Dendritic cell treated with granulocyte-macrophage colony-stimulating factor and Interleukin-4, amounts not matched to agents 40 ng/mL and 50 ng/mL, for 4 days (primary cell): ENCODE results near the gene RABGAP1L.
"Not testable (repeated sequence)": the region's sequence is repeated elsewhere in the genome, so short reads cannot be mapped to it uniquely, and the experiment has no call there.

Experiments
- H3K27ac Mint-ChIP-seq: one replicate; pipeline ENCODE4 v1.8.0; 2022; ENCODE audit warnings: mild to moderate bottlenecking, mixed read lengths
- H3K27me3 Mint-ChIP-seq: one replicate; pipeline ENCODE4 v1.8.0; 2022; ENCODE audit warnings: mild to moderate bottlenecking, mixed read lengths
- H3K36me3 Mint-ChIP-seq: one replicate; pipeline ENCODE4 v1.8.0; 2022; ENCODE audit warnings: low read depth, mixed read lengths
- H3K4me1 Mint-ChIP-seq: one replicate; pipeline ENCODE4 v1.8.0; 2022; ENCODE audit warnings: low read depth, mixed read lengths
- H3K4me3 Mint-ChIP-seq: one replicate; pipeline ENCODE4 v1.8.0; 2022; ENCODE audit warnings: mild to moderate bottlenecking, moderate library complexity, mixed read lengths
- H3K9me3 Mint-ChIP-seq: one replicate; pipeline ENCODE4 v1.8.0; 2022; ENCODE audit warnings: mixed read lengths
- intact Hi-C: fragments of 100-400 bp; cut with micrococcal nuclease; formaldehyde crosslinking; loops from one replicate; pipeline ENCODE4 v1.15.0; 2022

RABGAP1L gene

DNA sequence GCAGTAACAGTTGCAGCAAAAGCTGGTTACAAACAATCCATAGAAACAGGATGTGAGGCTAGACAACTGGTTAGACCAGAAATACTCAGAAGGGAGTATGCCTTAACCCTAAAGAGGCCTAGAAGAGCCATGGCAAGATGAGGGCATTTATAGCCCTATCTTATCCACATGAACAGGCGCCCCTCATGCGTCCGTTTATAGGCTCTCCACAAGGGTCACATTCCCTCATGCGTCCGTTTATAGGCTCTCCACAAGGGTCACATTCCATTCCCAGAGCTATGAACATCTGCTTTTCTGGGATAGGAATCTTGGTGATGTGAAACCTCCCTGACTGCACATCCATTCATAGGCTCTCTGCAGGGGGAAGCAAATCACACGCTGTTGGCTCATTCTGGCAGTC lies 416.8 kb downstream of the RABGAP1L start:
- H3K4me3 Mint-ChIP-seq, intact Hi-C loops, H3K27me3 Mint-ChIP-seq, H3K27ac Mint-ChIP-seq, H3K4me1 Mint-ChIP-seq, H3K36me3 Mint-ChIP-seq: not testable (repeated sequence)
- peaks cover 22% of the 10 kb centered on the region for H3K9me3 Mint-ChIP-seq

DNA sequence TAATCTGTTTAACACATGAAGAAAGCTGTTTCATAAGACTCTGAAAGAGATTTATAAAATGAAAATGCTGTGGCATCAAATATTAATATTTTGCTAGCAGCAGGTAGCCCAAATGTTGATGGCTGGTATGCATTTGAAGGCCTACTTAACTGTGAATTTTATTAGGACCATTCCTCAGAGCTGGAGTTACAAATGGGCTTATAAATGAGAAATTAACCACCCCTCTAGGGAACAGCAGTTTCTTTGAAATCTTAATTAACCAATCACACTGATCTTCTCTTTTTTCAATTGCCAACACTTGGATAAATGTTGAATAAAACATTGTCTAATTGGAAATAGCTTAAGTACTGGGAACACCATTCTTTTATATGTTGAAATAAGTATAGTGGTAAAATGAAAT lies 418.4 kb downstream of the RABGAP1L start:
- H3K9me3 Mint-ChIP-seq = peaks cover 22% of the 10 kb centered on the region
- no peak overlapping the region for H3K4me3 Mint-ChIP-seq
- H3K36me3 Mint-ChIP-seq = peaks cover 5% of the 10 kb centered on the region
- intact Hi-C loops = no loop called here
- H3K27me3 Mint-ChIP-seq = no peaks in the 10 kb centered on the region
- no peak overlapping the region for H3K27ac Mint-ChIP-seq
- H3K4me1 Mint-ChIP-seq = no peaks in the 10 kb centered on the region

DNA sequence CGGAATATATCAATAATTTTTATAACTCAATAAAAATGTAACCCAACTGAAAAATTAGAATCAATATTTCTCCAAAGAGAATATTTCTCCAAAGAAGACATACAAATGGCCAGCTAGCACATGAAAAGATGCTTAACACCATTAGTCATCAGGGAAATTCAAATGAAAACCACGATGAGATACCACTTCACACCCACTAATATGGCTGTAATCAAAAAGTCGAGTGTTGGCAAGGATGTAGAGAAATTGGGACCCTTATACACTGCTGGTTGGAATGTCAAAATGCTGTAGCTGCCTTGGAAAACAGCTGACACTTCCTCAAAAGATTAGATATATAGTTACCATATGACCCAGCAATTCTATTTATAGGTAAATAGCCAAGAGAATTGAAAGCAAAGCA lies 421.5 kb downstream of the RABGAP1L start:
- Mint-ChIP-seq H3K27ac (no peak overlapping the region), H3K4me3 (no peak overlapping the region), H3K27me3 (no peaks in the 10 kb centered on the region), H3K9me3 (peaks cover 11% of the 10 kb centered on the region), H3K36me3 (peaks cover 1% of the 10 kb centered on the region), H3K4me1 (no peaks in the 10 kb centered on the region)
- intact Hi-C loops = no loop called here

DNA sequence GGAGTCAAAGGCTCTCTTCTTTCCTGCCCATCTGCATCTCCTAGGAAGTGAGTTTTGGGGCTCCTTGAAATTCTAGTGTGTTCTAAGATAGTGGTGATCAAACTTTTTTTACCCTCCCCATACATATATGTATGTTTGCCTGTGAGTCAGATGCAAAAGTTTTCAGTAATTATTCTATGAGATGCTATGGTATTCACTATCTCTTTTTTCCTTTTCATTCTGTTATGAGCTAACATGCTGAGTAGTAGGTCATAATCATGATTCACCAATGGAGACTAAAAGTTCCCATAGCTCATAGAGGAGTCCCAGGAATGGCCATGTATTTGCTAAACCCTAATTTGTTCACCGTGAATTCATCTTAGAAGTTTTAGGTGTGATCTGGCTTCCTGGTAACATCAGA lies 424.0 kb downstream of the RABGAP1L start:
- Mint-ChIP-seq H3K9me3 (peaks cover 3% of the 10 kb centered on the region), H3K4me1 (no peaks in the 10 kb centered on the region), H3K36me3 (peaks cover 1% of the 10 kb centered on the region), H3K4me3 (no peak overlapping the region), H3K27ac (no peak overlapping the region), H3K27me3 (no peaks in the 10 kb centered on the region)
- intact Hi-C loops = no loop called here

DNA sequence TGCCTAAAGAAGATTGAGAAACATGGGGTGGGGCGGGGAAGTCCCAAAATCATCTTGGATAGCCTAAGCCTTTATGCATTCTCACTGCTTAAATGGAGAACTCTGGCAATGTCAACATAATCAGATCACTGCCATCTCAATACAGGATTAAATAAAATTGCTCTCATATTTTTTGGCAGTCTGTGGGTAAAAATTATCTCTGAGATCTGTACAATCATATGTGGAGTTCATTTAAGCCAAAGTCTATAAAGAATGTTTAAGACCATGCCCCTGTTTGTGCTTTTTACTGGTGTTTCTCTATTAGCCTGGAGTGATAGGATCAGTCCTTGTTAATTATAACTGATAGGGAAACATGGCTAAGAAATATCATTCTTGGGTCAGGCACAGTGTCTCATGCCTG lies 424.8 kb downstream of the RABGAP1L start:
- intact Hi-C loops = no loop called here
- H3K27ac Mint-ChIP-seq = no peak overlapping the region
- H3K4me3 Mint-ChIP-seq = no peak overlapping the region
- H3K27me3 Mint-ChIP-seq = no peaks in the 10 kb centered on the region
- peaks cover 6% of the 10 kb centered on the region for H3K36me3 Mint-ChIP-seq
- peaks cover 10% of the 10 kb centered on the region for H3K9me3 Mint-ChIP-seq
- H3K4me1 Mint-ChIP-seq = no peaks in the 10 kb centered on the region

- H3K9me3 Mint-ChIP-seq, H3K27me3 Mint-ChIP-seq, intact Hi-C loops, H3K36me3 Mint-ChIP-seq, H3K4me1 Mint-ChIP-seq, H3K4me3 Mint-ChIP-seq, H3K27ac Mint-ChIP-seq: not testable (repeated sequence)
Measured at GRCh38 chr1:174588618-174589017, 429.3 kb downstream of the RABGAP1L start.

GRCh38 chr1:174605198-174605597 lies 445.9 kb downstream of the RABGAP1L start:
- intact Hi-C loops = no loop called here
- H3K4me3 Mint-ChIP-seq = no peak overlapping the region
- peaks cover 17% of the 10 kb centered on the region for H3K9me3 Mint-ChIP-seq
- H3K27ac Mint-ChIP-seq = no peak overlapping the region
- peaks cover 20% of the 10 kb centered on the region for H3K36me3 Mint-ChIP-seq
- H3K4me1 Mint-ChIP-seq = no peaks in the 10 kb centered on the region
- no peaks in the 10 kb centered on the region for H3K27me3 Mint-ChIP-seq

- intact Hi-C loops = no loop called here
- peaks cover 11% of the 10 kb centered on the region for H3K36me3 Mint-ChIP-seq
- peaks cover 9% of the 10 kb centered on the region for H3K9me3 Mint-ChIP-seq
- no peaks in the 10 kb centered on the region for H3K4me1 Mint-ChIP-seq
- no peak overlapping the region for H3K27ac Mint-ChIP-seq
- no peak overlapping the region for H3K4me3 Mint-ChIP-seq
- H3K27me3 Mint-ChIP-seq = no peaks in the 10 kb centered on the region
Measured at GRCh38 chr1:174606471-174606870, 447.2 kb downstream of the RABGAP1L start.

GRCh38 chr1:174617905-174618304 lies 458.6 kb downstream of the RABGAP1L start:
- H3K27me3 Mint-ChIP-seq, H3K4me1 Mint-ChIP-seq, H3K27ac Mint-ChIP-seq, intact Hi-C loops, H3K4me3 Mint-ChIP-seq: not testable (repeated sequence)
- Mint-ChIP-seq H3K9me3 (peaks cover 66% of the 10 kb centered on the region), H3K36me3 (peaks cover 15% of the 10 kb centered on the region)

- no peaks in the 10 kb centered on the region for H3K27me3 Mint-ChIP-seq
- no peak overlapping the region for H3K4me3 Mint-ChIP-seq
- no peaks in the 10 kb centered on the region for H3K4me1 Mint-ChIP-seq
- intact Hi-C loops = no loop called here
- H3K9me3 Mint-ChIP-seq = peaks cover 28% of the 10 kb centered on the region
- H3K36me3 Mint-ChIP-seq = no peaks in the 10 kb centered on the region
- no peak overlapping the region for H3K27ac Mint-ChIP-seq
Measured at GRCh38 chr1:174623324-174624035, 464.2 kb downstream of the RABGAP1L start.

DNA sequence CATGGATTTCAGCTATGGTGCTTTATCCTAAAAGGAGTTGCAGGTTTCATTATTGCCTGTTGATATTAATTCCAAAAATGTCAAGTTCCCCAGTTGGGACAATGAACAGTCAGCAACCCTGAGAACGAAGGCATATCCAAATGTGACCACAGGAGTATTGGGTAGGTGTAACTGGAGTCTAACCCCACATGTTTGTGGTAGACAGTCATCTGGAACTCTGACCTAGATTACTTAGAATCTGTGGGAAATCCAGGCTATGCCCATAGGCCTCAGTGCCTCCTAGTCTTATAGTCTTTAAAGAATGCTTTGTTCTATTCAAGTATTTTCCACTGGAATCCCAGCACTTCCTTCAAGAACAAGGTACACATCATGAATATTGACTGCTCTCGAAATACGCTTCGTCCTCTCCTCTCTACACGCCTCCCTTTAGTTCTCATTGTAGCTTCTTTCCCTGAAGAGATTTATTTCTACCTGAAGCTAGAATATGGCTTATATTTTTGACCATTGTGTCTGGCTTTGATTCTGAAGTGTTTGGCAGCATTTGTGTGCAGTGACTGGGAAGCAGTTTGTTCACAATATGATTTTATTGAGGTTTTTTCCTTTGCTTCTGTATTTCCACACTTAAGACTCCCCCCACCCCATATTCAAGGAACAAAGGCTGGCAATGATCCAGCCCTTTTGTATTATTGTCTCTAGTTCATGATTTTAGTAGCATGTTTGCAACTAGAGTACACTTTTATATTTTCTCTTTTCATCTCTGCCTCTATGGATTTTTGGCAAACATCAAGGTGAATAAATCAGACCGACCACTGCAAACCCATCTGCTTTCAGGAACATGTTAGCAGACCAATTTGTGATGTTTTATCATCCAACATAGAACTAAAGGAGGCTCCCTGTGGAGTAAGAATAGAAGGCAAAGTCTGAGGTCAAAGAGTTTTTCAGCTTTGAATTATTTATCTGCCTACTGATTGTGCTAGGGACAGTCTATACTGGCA lies 467.0 kb downstream of the RABGAP1L start:
- H3K27me3 Mint-ChIP-seq = no peaks in the 10 kb centered on the region
- H3K36me3 Mint-ChIP-seq = no peaks in the 10 kb centered on the region
- no peaks in the 10 kb centered on the region for H3K9me3 Mint-ChIP-seq
- no peak overlapping the region for H3K4me3 Mint-ChIP-seq
- no peak overlapping the region for H3K27ac Mint-ChIP-seq
- intact Hi-C loops = no loop called here
- H3K4me1 Mint-ChIP-seq = no peaks in the 10 kb centered on the region

DNA sequence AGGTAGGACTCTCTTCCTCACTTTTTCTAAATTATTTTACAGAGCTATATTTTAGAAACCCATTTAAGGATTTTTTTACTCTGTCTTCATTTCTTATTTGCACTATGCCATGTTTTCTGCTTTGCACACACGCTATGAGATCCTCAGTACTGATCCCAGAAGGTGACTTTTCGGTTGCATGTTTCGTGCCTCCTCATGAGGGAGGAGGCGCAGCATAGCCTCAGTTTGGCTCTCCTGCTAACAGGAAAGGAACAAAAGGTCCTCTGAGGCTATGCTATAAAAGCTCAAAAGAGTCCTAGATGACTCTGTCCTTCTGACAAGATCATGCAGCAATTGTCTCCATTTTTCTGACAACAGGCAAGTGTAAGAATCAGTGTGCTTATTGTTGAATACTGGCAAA lies 478.2 kb downstream of the RABGAP1L start:
- H3K4me3 Mint-ChIP-seq = no peak overlapping the region
- peaks cover 10% of the 10 kb centered on the region for H3K36me3 Mint-ChIP-seq
- no peaks in the 10 kb centered on the region for H3K9me3 Mint-ChIP-seq
- intact Hi-C loops = no loop called here
- no peaks in the 10 kb centered on the region for H3K27me3 Mint-ChIP-seq
- no peak overlapping the region for H3K27ac Mint-ChIP-seq
- no peaks in the 10 kb centered on the region for H3K4me1 Mint-ChIP-seq

- H3K27ac Mint-ChIP-seq = no peak overlapping the region
- H3K4me3 Mint-ChIP-seq = no peak overlapping the region
- intact Hi-C loops = no loop called here
- peaks cover 10% of the 10 kb centered on the region for H3K36me3 Mint-ChIP-seq
- H3K9me3 Mint-ChIP-seq = no peaks in the 10 kb centered on the region
- H3K27me3 Mint-ChIP-seq = no peaks in the 10 kb centered on the region
- H3K4me1 Mint-ChIP-seq = no peaks in the 10 kb centered on the region
Measured at GRCh38 chr1:174639461-174639860, 480.1 kb downstream of the RABGAP1L start.

- Mint-ChIP-seq H3K9me3 (no peaks in the 10 kb centered on the region), H3K4me3 (no peak overlapping the region), H3K36me3 (peaks cover 10% of the 10 kb centered on the region), H3K27ac (no peak overlapping the region), H3K4me1 (no peaks in the 10 kb centered on the region), H3K27me3 (no peaks in the 10 kb centered on the region)
- intact Hi-C loops = no loop called here
Measured at GRCh38 chr1:174640783-174641182, 481.5 kb downstream of the RABGAP1L start.
